Measurements from ENCODE around the gene FAAH2.
"Not testable (repeated sequence)": the region's sequence is repeated elsewhere in the genome, so short reads cannot be mapped to it uniquely, and the experiment has no call there.

Gene FAAH2

GRCh38 chrX:57286507-57287251, at the start of gene FAAH2:
TSS of gene FAAH2 (plus strand) at chrX:57286706. CDS start at chrX:57286826, 120 bp downstream.
- DNase-seq (ENCODE audit: low read depth): no peak

- no peak for DNase-seq (ENCODE audit: low read depth)
Observed at GRCh38 chrX:57241967-57242366, 44.5 kb upstream of the FAAH2 start.

GRCh38 chrX:57251965-57252364, 34.5 kb upstream of the FAAH2 start:
- no peak for DNase-seq (ENCODE audit: low read depth)

- no peak for DNase-seq (ENCODE audit: low read depth)
Observed at GRCh38 chrX:57265126-57265525, 21.4 kb upstream of the FAAH2 start.

GRCh38 chrX:57266275-57266674, 20.2 kb upstream of the FAAH2 start:
- no peak for DNase-seq (ENCODE audit: low read depth)

GRCh38 chrX:57266871-57267270, 19.6 kb upstream of the FAAH2 start:
- no peak for DNase-seq (ENCODE audit: low read depth)

GRCh38 chrX:57267308-57267707, 19.2 kb upstream of the FAAH2 start:
- DNase-seq (ENCODE audit: low read depth): no peak

- DNase-seq (ENCODE audit: low read depth): no peak
Observed at GRCh38 chrX:57270980-57271379, 15.5 kb upstream of the FAAH2 start.

GRCh38 chrX:57282568-57282967, 3.9 kb upstream of the FAAH2 start:
- no peak for DNase-seq (ENCODE audit: low read depth)

- no peak for DNase-seq (ENCODE audit: low read depth)
Observed at GRCh38 chrX:57285001-57285400, 1.5 kb upstream of the FAAH2 start.

GRCh38 chrX:57289089-57289488, 2.6 kb downstream of the FAAH2 start:
- no peak for DNase-seq (ENCODE audit: low read depth)

GRCh38 chrX:57294961-57295360, 8.5 kb downstream of the FAAH2 start:
- DNase-seq (ENCODE audit: low read depth): no peak

GRCh38 chrX:57295679-57296078, 9.2 kb downstream of the FAAH2 start:
- not testable (repeated sequence) for DNase-seq (ENCODE audit: low read depth)

- no peak for DNase-seq (ENCODE audit: low read depth)
Observed at GRCh38 chrX:57313583-57314215, 27.2 kb downstream of the FAAH2 start.

- DNase-seq (ENCODE audit: low read depth): no peak
Observed at GRCh38 chrX:57329008-57329407, 42.5 kb downstream of the FAAH2 start.

- DNase-seq (ENCODE audit: low read depth): not testable (repeated sequence)
Observed at GRCh38 chrX:57335790-57336189, 49.3 kb downstream of the FAAH2 start.

GRCh38 chrX:57353472-57354132, 67.1 kb downstream of the FAAH2 start:
- DNase-seq (ENCODE audit: low read depth): no peak

- no peak for DNase-seq (ENCODE audit: low read depth)
Observed at GRCh38 chrX:57364145-57364544, 77.6 kb downstream of the FAAH2 start.

GRCh38 chrX:57366430-57366829, 79.9 kb downstream of the FAAH2 start:
- DNase-seq (ENCODE audit: low read depth): no peak

- no peak for DNase-seq (ENCODE audit: low read depth)
Observed at GRCh38 chrX:57367649-57368048, 81.1 kb downstream of the FAAH2 start.

- no peak for DNase-seq (ENCODE audit: low read depth)
Observed at GRCh38 chrX:57368158-57368557, 81.7 kb downstream of the FAAH2 start.

- DNase-seq (ENCODE audit: low read depth): no peak
Observed at GRCh38 chrX:57379296-57379695, 92.8 kb downstream of the FAAH2 start.
